Kidney (tissue), 14 donors: ENCODE measurements around the gene RAB34. TPM values are rescaled to one million over a fixed set of nuclear protein-coding genes. Genes with fewer than 3 reads are reported as not detected.

Experiments
- DNase-seq, 5 donors: peaks; one replicate each; pipeline ENCODE4 v3.0.0-alpha.2; 2013 to 2020
- FAIRE-seq: peaks from 2 replicates; lab custom pipeline; 2012; peaks lifted over from hg19 to GRCh38; lab: Jason Lieb, UNC
- H3K27ac ChIP-seq, 2 donors: one replicate each; pipeline ENCODE4 v1.7.0; 2013; ENCODE audit warnings: low read depth in 2 of 2, low read length in 2 of 2, inconsistent platforms in 1 of 2
- H3K27me3 ChIP-seq: one replicate; pipeline ENCODE4 v1.7.1; 2013; ENCODE audit warnings: low read length, inconsistent platforms; ENCODE audit not compliant: control insufficient read depth, insufficient read depth
- H3K36me3 ChIP-seq, 3 donors: one replicate each; pipeline versions ENCODE4 v1.7.0 to v1.7.1; 2013; ENCODE audit warnings: low read length in 3 of 3, control low read depth in 1 of 3, inconsistent platforms in 1 of 3; ENCODE audit not compliant: insufficient read depth in 3 of 3, control insufficient read depth in 2 of 3
- H3K4me1 ChIP-seq, 3 donors: one replicate each; pipeline versions ENCODE4 v1.7.0 to v1.7.1; 2013; ENCODE audit warnings: low read length in 3 of 3, inconsistent platforms in 1 of 3, low read depth in 1 of 3; ENCODE audit not compliant: control insufficient read depth in 2 of 3, insufficient read depth in 2 of 3
- H3K4me3 ChIP-seq, 3 donors: one replicate each; pipeline versions ENCODE4 v1.7.0 to v1.8.1; 2013; ENCODE audit warnings: low read length in 3 of 3, control low read depth in 1 of 3, inconsistent platforms in 1 of 3
- H3K9ac ChIP-seq, 3 donors: one replicate each; pipeline versions ENCODE4 v1.7.0 to v1.7.1; 2013; ENCODE audit warnings: low read length in 3 of 3, control low read depth in 1 of 3, inconsistent platforms in 1 of 3
- H3K9me3 ChIP-seq, 3 donors: one replicate each; pipeline versions ENCODE4 v1.7.0 to v1.7.1; 2013; ENCODE audit warnings: low read length in 3 of 3, control low read depth in 1 of 3, inconsistent platforms in 1 of 3; ENCODE audit not compliant: control insufficient read depth in 2 of 3, insufficient read depth in 1 of 3
- CTCF ChIP-seq: IDR thresholded peaks from 3 replicates; pipeline ENCODE4 v1.5.1; 2012; ENCODE audit warnings: mild to moderate bottlenecking, moderate library complexity, borderline replicate concordance; ENCODE audit not compliant: insufficient read depth; ENCODE audit errors: extremely low read depth
- intact Hi-C: fragments of 100-400 bp; cut with DNase I; formaldehyde crosslinking; loops from one replicate; pipeline ENCODE4 v1.11.1; 2022
- polyA plus RNA-seq: library from polyadenylated mRNA; stranded (reverse); fragments of 350-450 nt; fragmentation: Illumina TruSeq; extraction: RNeasy Lipid Tissue Mini Kit (QIAGEN cat#74804); gene quantifications from one replicate; pipeline ENCODE4 v1.2.3, GENCODE V29; 2014; ENCODE audit warnings: low read depth, low replicate concordance; ENCODE audit not compliant: insufficient read depth
- total RNA-seq: library from RNA; stranded (reverse); fragmentation: NEBNext Ultra II Directional; extraction: Animal tissue kit (Norgen Biotek cat#: 25700); gene quantifications from one replicate; pipeline ENCODE4 v1.2.1, GENCODE V29; 2021
- donor health status: control.
- donor health status: control.
- donor health status: control.
- donor health status: control.
- donor health status: control.
- donor health status: DM: yes; HTN: yes; CAD: no.
- donor health status: Normal renal cell carcinoma (clear cell type).

The RAB34 gene
- total and polyA plus RNA-seq, 2 donors from 2014 or later: 119 to 128 TPM

DNA sequence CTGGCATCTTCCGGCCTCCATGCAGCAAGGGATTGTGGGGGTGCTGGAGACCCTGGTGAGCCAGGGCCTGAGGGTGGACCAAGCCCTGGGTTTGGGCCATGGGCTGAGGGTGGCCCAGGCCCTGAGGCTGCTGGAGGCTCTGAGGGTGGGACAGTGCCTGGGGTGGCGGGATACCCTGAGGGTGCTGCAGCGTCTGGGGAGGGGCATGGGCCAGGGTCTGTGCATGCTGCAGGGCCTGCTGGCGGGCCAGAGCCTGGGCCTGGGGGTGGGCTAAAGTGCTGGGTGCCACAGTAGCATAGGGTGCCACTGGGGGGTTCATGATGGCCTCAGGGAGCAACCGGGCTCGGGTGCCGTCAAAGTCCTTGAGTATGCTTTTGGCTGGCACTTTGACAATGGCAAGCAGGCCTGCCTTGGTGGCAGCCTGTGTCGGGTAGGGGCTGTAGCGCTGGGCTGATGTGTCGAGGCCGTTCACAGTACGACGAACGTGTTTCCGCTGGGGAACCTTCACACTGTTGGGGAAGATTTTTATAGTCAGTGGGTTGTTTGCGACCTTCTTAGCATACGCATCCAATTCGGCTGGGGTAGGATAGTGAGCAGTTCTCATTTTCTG is 41.7 kb upstream of the RAB34 start:
- Histone ChIP-seq H3K36me3 (peaks cover 0 to 24% (median 18%) of the 10 kb centered on the region in 3 donors), H3K27ac (no peak overlapping the region), H3K9me3 (no peaks in the 10 kb centered on the region), H3K9ac (no peak overlapping the region), H3K4me3 (no peak overlapping the region), H3K4me1 (peaks cover 0 to 5% (median 0%) of the 10 kb centered on the region in 3 donors), H3K27me3 (no peaks in the 10 kb centered on the region)
- intact Hi-C loops: no loop called here
- FAIRE-seq: no peak
- DNase-seq: peak in 1 of 5 donors; percentile 69
- TF ChIP-seq CTCF: no peak

DNA sequence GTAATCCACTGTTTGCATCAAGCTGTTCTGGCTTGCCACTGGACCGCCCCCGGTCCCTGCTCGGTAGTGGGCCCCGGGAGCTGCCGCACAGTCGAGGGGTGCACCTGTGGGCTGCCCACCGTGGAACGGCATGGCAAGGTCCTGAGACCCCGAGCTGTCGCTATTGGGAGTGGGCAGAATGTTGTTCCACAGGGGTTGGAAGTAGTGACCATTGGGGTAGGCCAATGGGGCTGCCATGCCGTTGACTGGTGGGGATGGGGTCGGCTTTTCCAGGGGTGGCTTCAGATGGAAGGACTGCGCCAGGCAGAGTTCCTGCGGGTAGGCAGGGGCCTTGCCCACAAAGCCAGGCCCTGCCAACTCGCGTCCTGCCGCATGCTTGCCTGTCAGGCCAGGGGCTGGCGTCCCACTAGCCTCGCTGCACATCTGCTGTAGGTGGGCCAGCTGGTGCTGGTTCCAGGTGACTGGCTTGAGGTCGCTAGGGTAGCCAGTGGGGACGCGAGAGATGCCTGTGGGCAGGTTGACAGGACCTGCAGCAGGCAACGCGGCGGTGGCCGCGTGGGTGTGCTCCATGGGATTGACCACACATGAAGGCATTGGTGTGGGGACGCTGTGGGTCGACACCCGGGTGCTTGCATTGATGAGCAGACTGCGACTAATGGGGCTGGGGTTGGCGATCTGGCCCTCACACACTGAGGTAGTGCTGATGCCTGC is 40.9 kb upstream of the RAB34 start:
- Histone ChIP-seq H3K4me3 (no peak overlapping the region), H3K36me3 (peaks cover 0 to 24% (median 18%) of the 10 kb centered on the region in 3 donors), H3K27me3 (no peaks in the 10 kb centered on the region), H3K27ac (no peak overlapping the region), H3K9ac (no peak overlapping the region), H3K4me1 (peaks cover 0 to 5% (median 0%) of the 10 kb centered on the region in 3 donors), H3K9me3 (no peaks in the 10 kb centered on the region)
- TF ChIP-seq CTCF: no peak
- intact Hi-C loops: no loop called here
- FAIRE-seq: no peak
- peak in 1 of 5 donors; percentile 75 for DNase-seq

DNA sequence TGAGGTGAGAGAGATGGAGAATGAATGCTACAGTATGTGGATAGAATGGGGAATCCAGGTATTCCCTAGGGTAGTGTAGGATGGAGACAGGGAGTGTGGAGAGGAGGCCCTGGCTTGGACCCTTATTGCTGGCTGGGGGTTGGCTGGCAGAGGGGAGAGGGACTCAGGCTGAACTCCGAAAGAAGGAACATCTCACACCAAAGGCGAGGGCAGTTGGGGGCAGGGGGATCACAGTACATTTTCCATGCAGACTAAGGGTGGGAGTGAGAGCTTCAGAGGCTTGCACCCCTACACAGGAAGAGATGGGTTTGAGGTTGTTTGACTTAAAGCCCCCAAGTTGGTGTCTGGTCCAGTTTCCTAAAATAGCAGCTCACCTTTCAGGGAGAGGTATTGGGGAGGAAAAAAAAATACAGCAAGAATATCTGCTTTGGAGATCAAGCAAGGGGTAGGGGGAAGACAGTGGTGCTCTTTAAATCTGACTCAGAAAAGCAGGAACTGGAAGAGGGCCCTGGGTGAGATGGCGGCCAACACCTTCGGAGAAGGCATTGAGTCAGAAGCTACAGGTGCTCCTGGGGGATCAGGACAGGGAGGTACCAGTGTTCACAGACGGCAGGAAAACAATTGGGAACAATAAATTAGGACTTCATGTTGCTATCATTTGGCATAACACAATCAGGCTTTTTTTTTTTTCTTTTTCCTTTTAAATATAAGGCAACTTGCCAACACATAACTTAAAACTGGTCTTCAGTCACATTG is 38.6 kb upstream of the RAB34 start:
- no peak overlapping the region for H3K9ac ChIP-seq
- intact Hi-C loops: no loop called here
- H3K4me3 ChIP-seq: no peak overlapping the region
- no peak for FAIRE-seq
- H3K4me1 ChIP-seq: peaks cover 0 to 4% (median 0%) of the 10 kb centered on the region in 3 donors
- H3K9me3 ChIP-seq: no peaks in the 10 kb centered on the region
- no peak for TF ChIP-seq CTCF
- peak in 1 of 5 donors; percentile 41 for DNase-seq
- H3K27me3 ChIP-seq: no peaks in the 10 kb centered on the region
- H3K36me3 ChIP-seq: peaks cover 4 to 24% (median 16%) of the 10 kb centered on the region in 3 donors
- no peak overlapping the region for H3K27ac ChIP-seq
